Type B pancreatic cell (in vitro differentiated cells): ENCODE measurements around the gene RIPOR2. TPM values are rescaled to one million over a fixed set of nuclear protein-coding genes. Genes with fewer than 3 reads are reported as not detected.

Experiments
- DNase-seq: peaks from one replicate; pipeline ENCODE4 v3.0.0; 2021; ENCODE audit warnings: mixed read lengths; ENCODE audit not compliant: unreplicated experiment; ENCODE audit errors: extremely low spot score
- H3K27ac Mint-ChIP-seq: 2 replicates; pipeline ENCODE4 v1.8.0; 2021; ENCODE audit warnings: mild to moderate bottlenecking, mixed read lengths
- H3K27me3 Mint-ChIP-seq: 2 replicates; pipeline ENCODE4 v1.8.0; 2021; ENCODE audit warnings: mixed read lengths
- H3K36me3 Mint-ChIP-seq: 2 replicates; pipeline ENCODE4 v1.8.0; 2021; ENCODE audit warnings: mixed read lengths
- H3K4me1 Mint-ChIP-seq: one replicate; pipeline ENCODE4 v1.8.0; 2021; ENCODE audit warnings: mixed read lengths; ENCODE audit not compliant: unreplicated experiment
- H3K4me3 Mint-ChIP-seq: 2 replicates; pipeline ENCODE4 v1.8.0; 2021; ENCODE audit warnings: mild to moderate bottlenecking, mixed read lengths
- H3K9me3 Mint-ChIP-seq: 2 replicates; pipeline ENCODE4 v1.8.0; 2021; ENCODE audit warnings: mixed read lengths
- CTCF ChIP-seq: fragments of 200-600 bp; sonication (generic); conservative IDR thresholded peaks from 2 replicates; pipeline ENCODE4 v1.5.0; 2021; ENCODE audit warnings: antibody characterized with exemption, mild to moderate bottlenecking
- total RNA-seq: library from RNA; stranded (reverse); gene quantifications from 2 replicates; pipeline ENCODE4 v1.2.1, GENCODE V29; 2021; ENCODE audit warnings: low replicate concordance

The RIPOR2 gene
- total RNA-seq, 1 donor from 2014 or later, result 4.2 TPM

- TF ChIP-seq CTCF, result no peak
- no peak overlapping the region for H3K4me3 Mint-ChIP-seq
- H3K36me3 Mint-ChIP-seq, result no peaks in the 10 kb centered on the region
- H3K27me3 Mint-ChIP-seq, result peaks cover 6% of the 10 kb centered on the region
- H3K4me1 Mint-ChIP-seq, result peaks cover 35% of the 10 kb centered on the region
- no peak overlapping the region for H3K27ac Mint-ChIP-seq
- no peak for DNase-seq
- H3K9me3 Mint-ChIP-seq, result no peaks in the 10 kb centered on the region
Observed at GRCh38 chr6:24932832-24933231, 2.9 kb downstream of the RIPOR2 start.

GRCh38 chr6:24931718-24932691 lies 3.8 kb downstream of the RIPOR2 start:
- no peak for TF ChIP-seq CTCF
- Mint-ChIP-seq H3K4me1 (peaks cover 39% of the 10 kb centered on the region), H3K36me3 (peaks cover 6% of the 10 kb centered on the region), H3K9me3 (peaks cover 6% of the 10 kb centered on the region), H3K27me3 (peaks cover 10% of the 10 kb centered on the region), H3K4me3 (no peak overlapping the region), H3K27ac (no peak overlapping the region)
- DNase-seq, result no peak

GRCh38 chr6:24931296-24931695 lies 4.5 kb downstream of the RIPOR2 start:
- Mint-ChIP-seq H3K27me3 (peaks cover 10% of the 10 kb centered on the region), H3K4me3 (no peak overlapping the region), H3K36me3 (peaks cover 6% of the 10 kb centered on the region), H3K9me3 (peaks cover 6% of the 10 kb centered on the region), H3K4me1 (peaks cover 41% of the 10 kb centered on the region), H3K27ac (no peak overlapping the region)
- no peak for TF ChIP-seq CTCF
- DNase-seq, result no peak

GRCh38 chr6:24930431-24930871 lies 5.3 kb downstream of the RIPOR2 start:
- H3K27me3 Mint-ChIP-seq, result peaks cover 4% of the 10 kb centered on the region
- H3K27ac Mint-ChIP-seq, result no peak overlapping the region
- DNase-seq, result no peak
- peaks cover 6% of the 10 kb centered on the region for H3K36me3 Mint-ChIP-seq
- no peak for TF ChIP-seq CTCF
- peaks cover 6% of the 10 kb centered on the region for H3K9me3 Mint-ChIP-seq
- H3K4me1 Mint-ChIP-seq, result peaks cover 36% of the 10 kb centered on the region
- H3K4me3 Mint-ChIP-seq, result no peak overlapping the region

- no peak overlapping the region for H3K27ac Mint-ChIP-seq
- H3K36me3 Mint-ChIP-seq, result peaks cover 6% of the 10 kb centered on the region
- H3K4me3 Mint-ChIP-seq, result no peak overlapping the region
- DNase-seq, result no peak
- peaks cover 6% of the 10 kb centered on the region for H3K9me3 Mint-ChIP-seq
- TF ChIP-seq CTCF, result no peak
- peaks cover 4% of the 10 kb centered on the region for H3K27me3 Mint-ChIP-seq
- peaks cover 35% of the 10 kb centered on the region for H3K4me1 Mint-ChIP-seq
Observed at GRCh38 chr6:24929242-24929641, 6.5 kb downstream of the RIPOR2 start.
